Measurements from ENCODE around the gene CEP55. TPM values are rescaled to one million over a fixed set of nuclear protein-coding genes. Genes with fewer than 3 reads are reported as not detected.
A peak's percentile ranks its signal among the peaks of the same experiment; 100 is the strongest.

Gene CEP55
- total and polyA plus RNA-seq, 9 of the 15 experiments (the other 6 are each of a cell fraction or from before 2014, with no cell fraction given): 4.4 to 32.5 (median 18.1) TPM

DNA sequence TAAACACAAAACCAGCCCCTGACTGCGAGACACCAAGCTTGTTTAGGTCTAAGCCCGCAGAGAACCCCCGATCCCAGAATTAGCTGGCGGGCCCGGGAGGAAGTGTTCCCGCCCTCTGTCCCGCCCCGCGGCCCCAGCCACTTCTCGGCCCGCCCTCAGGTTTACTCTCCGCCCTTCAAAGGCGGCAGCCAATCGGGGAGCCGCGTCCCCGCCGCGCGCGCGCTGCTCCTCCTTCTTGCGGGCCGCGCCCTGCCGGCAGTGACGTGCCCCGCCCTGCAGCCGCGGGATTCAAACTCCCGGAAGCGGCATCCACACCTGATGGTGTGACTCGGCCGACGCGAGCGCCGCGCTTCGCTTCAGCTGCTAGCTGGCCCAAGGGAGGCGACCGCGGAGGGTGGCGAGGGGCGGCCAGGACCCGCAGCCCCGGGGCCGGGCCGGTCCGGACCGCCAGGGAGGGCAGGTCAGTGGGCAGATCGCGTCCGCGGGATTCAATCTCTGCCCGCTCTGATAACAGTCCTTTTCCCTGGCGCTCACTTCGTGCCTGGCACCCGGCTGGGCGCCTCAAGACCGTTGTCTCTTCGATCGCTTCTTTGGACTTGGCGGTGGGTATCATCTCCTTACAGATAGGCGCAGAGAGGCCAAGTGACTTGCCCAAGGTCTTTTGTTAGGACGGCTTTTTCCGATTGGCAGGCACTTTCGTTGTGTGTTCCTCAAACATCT lies at the start of gene CEP55 (continued):
- no peak for TF ChIP-seq CHD1 (IDR thresholded peaks at IDR 0.05; ENCODE audit: low read length)
- TF ChIP-seq ZNF174 (CRISPR knock-in tag; IDR thresholded peaks at IDR 0.05): no peak
- no peak for TF ChIP-seq SP2 (IDR thresholded peaks at IDR 0.05; ENCODE audit: extremely low read depth, low read depth, low read length, poor library complexity, severe bottlenecking)
- TF ChIP-seq ZNF586 (CRISPR knock-in tag; conservative IDR thresholded peaks at IDR 0.05): no peak
- TF ChIP-seq, protein P1, sequence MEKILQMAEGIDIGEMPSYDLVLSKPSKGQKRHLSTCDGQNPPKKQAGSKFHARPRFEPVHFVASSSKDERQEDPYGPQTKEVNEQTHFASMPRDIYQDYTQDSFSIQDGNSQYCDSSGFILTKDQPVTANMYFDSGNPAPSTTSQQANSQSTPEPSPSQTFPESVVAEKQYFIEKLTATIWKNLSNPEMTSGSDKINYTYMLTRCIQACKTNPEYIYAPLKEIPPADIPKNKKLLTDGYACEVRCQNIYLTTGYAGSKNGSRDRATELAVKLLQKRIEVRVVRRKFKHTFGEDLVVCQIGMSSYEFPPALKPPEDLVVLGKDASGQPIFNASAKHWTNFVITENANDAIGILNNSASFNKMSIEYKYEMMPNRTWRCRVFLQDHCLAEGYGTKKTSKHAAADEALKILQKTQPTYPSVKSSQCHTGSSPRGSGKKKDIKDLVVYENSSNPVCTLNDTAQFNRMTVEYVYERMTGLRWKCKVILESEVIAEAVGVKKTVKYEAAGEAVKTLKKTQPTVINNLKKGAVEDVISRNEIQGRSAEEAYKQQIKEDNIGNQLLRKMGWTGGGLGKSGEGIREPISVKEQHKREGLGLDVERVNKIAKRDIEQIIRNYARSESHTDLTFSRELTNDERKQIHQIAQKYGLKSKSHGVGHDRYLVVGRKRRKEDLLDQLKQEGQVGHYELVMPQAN (IDR thresholded peaks at IDR 0.05; ENCODE audit: borderline replicate concordance): peak; percentile 53; the same call in 1 of the 2 replicates
- TF ChIP-seq RBFOX2 (IDR thresholded peaks at IDR 0.05; ENCODE audit: low read depth, low read length): peak; percentile 91
- TF ChIP-seq, protein P2, sequence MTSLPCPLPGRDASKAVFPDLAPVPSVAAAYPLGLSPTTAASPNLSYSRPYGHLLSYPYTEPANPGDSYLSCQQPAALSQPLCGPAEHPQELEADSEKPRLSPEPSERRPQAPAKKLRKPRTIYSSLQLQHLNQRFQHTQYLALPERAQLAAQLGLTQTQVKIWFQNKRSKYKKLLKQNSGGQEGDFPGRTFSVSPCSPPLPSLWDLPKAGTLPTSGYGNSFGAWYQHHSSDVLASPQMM (CRISPR knock-in tag; IDR thresholded peaks at IDR 0.05): no peak
- no peak for TF ChIP-seq IRF2 (CRISPR knock-in tag; IDR thresholded peaks at IDR 0.05)
- no peak for TF ChIP-seq HMGN3 (IDR thresholded peaks at IDR 0.05; ENCODE audit: borderline replicate concordance, extremely low read depth, insufficient read length, low read depth, low read length)
- TF ChIP-seq, protein P3, sequence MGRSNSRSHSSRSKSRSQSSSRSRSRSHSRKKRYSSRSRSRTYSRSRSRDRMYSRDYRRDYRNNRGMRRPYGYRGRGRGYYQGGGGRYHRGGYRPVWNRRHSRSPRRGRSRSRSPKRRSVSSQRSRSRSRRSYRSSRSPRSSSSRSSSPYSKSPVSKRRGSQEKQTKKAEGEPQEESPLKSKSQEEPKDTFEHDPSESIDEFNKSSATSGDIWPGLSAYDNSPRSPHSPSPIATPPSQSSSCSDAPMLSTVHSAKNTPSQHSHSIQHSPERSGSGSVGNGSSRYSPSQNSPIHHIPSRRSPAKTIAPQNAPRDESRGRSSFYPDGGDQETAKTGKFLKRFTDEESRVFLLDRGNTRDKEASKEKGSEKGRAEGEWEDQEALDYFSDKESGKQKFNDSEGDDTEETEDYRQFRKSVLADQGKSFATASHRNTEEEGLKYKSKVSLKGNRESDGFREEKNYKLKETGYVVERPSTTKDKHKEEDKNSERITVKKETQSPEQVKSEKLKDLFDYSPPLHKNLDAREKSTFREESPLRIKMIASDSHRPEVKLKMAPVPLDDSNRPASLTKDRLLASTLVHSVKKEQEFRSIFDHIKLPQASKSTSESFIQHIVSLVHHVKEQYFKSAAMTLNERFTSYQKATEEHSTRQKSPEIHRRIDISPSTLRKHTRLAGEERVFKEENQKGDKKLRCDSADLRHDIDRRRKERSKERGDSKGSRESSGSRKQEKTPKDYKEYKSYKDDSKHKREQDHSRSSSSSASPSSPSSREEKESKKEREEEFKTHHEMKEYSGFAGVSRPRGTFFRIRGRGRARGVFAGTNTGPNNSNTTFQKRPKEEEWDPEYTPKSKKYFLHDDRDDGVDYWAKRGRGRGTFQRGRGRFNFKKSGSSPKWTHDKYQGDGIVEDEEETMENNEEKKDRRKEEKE (IDR thresholded peaks at IDR 0.05; ENCODE audit: borderline replicate concordance in 1 of 2, control insufficient read depth in 1 of 2, low read depth in 2 of 2, low read length in 1 of 2): no peak
- TF ChIP-seq, protein P4, sequence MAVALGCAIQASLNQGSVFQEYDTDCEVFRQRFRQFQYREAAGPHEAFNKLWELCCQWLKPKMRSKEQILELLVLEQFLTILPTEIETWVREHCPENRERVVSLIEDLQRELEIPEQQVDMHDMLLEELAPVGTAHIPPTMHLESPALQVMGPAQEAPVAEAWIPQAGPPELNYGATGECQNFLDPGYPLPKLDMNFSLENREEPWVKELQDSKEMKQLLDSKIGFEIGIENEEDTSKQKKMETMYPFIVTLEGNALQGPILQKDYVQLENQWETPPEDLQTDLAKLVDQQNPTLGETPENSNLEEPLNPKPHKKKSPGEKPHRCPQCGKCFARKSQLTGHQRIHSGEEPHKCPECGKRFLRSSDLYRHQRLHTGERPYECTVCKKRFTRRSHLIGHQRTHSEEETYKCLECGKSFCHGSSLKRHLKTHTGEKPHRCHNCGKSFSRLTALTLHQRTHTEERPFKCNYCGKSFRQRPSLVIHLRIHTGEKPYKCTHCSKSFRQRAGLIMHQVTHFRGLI (CRISPR knock-in tag; IDR thresholded peaks at IDR 0.05): no peak
- TF ChIP-seq ATF1 (CRISPR knock-in tag; IDR thresholded peaks at IDR 0.05): no peak
- TF ChIP-seq ATF1 (tag; IDR thresholded peaks at IDR 0.05): peak; percentile 88
- TF ChIP-seq ZNF143 (CRISPR knock-in tag; IDR thresholded peaks at IDR 0.05): no peak
- TF ChIP-seq MAZ (CRISPR knock-in tag; conservative IDR thresholded peaks at IDR 0.05 in 1 of 2, IDR thresholded peaks at IDR 0.05 in 1 of 2): 0 out of 4 replicates have a peak, but pooled peaks of 1 of the 2 experiments have one; percentile 14
- no peak for TF ChIP-seq HNRNPH1 (optimal IDR thresholded peaks at IDR 0.05; ENCODE audit: low read depth, low read length)
- TF ChIP-seq TARDBP (IDR thresholded peaks at IDR 0.05): no peak
- TF ChIP-seq ETS2 (tag; IDR thresholded peaks at IDR 0.05; ENCODE audit: borderline replicate concordance, poor library complexity, severe bottlenecking): no peak
- TF ChIP-seq KDM5B (IDR thresholded peaks at IDR 0.05; ENCODE audit: insufficient replicate concordance, low read depth, low read length): no peak

All from K562 (cell line).